GM19455 (cell line): ENCODE data around the gene MIAT.
"Not testable (repeated sequence)": the region's sequence is repeated elsewhere in the genome, so short reads cannot be mapped to it uniquely, and the experiment has no call there.

Experiments used
- ATAC-seq: cut with Tn5 transposase; IDR thresholded peaks from one replicate; pipeline ENCODE4 v1.9.1; 2021; ENCODE audit not compliant: unreplicated experiment

Gene MIAT

GRCh38 chr22:26656891-26657851, at the start of gene MIAT:
Gene MIAT (plus strand): TSS chr22:26657588.
- peak; percentile 64 for ATAC-seq

- no peak for ATAC-seq
These were observed 49.3 kb upstream of the MIAT start for GRCh38 chr22:26608129-26608528.

- no peak for ATAC-seq
These were observed 48.1 kb upstream of the MIAT start for GRCh38 chr22:26609287-26609686.

- ATAC-seq = peak; percentile 77
These were observed 47.1 kb upstream of the MIAT start for GRCh38 chr22:26610072-26610958.

GRCh38 chr22:26610996-26611395, 46.4 kb upstream of the MIAT start:
- ATAC-seq = no peak

- ATAC-seq = no peak
These were observed 44.7 kb upstream of the MIAT start for GRCh38 chr22:26612652-26613051.

- ATAC-seq = not testable (repeated sequence)
These were observed 43.6 kb upstream of the MIAT start for GRCh38 chr22:26613753-26614152.

- no peak for ATAC-seq
These were observed 43.1 kb upstream of the MIAT start for GRCh38 chr22:26614322-26614721.

GRCh38 chr22:26615149-26615548, 42.2 kb upstream of the MIAT start:
- ATAC-seq = no peak

GRCh38 chr22:26615830-26616435, 41.5 kb upstream of the MIAT start:
- ATAC-seq = no peak

- no peak for ATAC-seq
These were observed 40.7 kb upstream of the MIAT start for GRCh38 chr22:26616650-26617049.

GRCh38 chr22:26617271-26618199, 39.9 kb upstream of the MIAT start, which contains the start of gene CRYBB1:
Gene CRYBB1 (minus strand): TSS chr22:26618027. CDS start chr22:26616319, 1,708 bp downstream.
- no peak for ATAC-seq

GRCh38 chr22:26618455-26618854, 38.9 kb upstream of the MIAT start:
- ATAC-seq = no peak

- ATAC-seq = no peak
These were observed 37.9 kb upstream of the MIAT start for GRCh38 chr22:26619510-26619909.

GRCh38 chr22:26620197-26620596, 37.2 kb upstream of the MIAT start:
- ATAC-seq = no peak

- no peak for ATAC-seq
These were observed 35.7 kb upstream of the MIAT start, which contains the start of gene CRYBA4 for GRCh38 chr22:26621663-26622062. Gene CRYBA4 (plus strand): TSS chr22:26621963. CDS start chr22:26622597, 634 bp downstream.

GRCh38 chr22:26623984-26624383, 33.4 kb upstream of the MIAT start:
- ATAC-seq = no peak

GRCh38 chr22:26624803-26625202, 32.6 kb upstream of the MIAT start:
- no peak for ATAC-seq

GRCh38 chr22:26629988-26630761, 27.2 kb upstream of the MIAT start:
- ATAC-seq = no peak
